ENCODE data around the gene NCAPD2. TPM values are rescaled to one million over a fixed set of nuclear protein-coding genes. Genes with fewer than 3 reads are reported as not detected.

Gene NCAPD2
- total and polyA plus RNA-seq, 12 donors, result 5.4 to 18.8 (median 12.2) TPM

- H3K36me3 ChIP-seq, result peaks cover 0 to 75% (median 16%) of the 10 kb centered on the region in 9 donors
- ATAC-seq, result no peak
- peaks cover 37 to 76% (median 64%) of the 10 kb centered on the region in 9 donors for H3K4me1 ChIP-seq
- DNase-seq, result peak in 1 of 2 donors; percentile 29
- H3K27me3 ChIP-seq, result no peaks in the 10 kb centered on the region
- peak overlapping the region in 1 of 10 donors; percentile 27 for H3K4me3 ChIP-seq
- WGBS, 2 donors, result 70 to 78% methylated on average over 26 of the region's 26 CpGs
- no peak for TF ChIP-seq CTCF (IDR thresholded peaks at IDR 0.05)
- peak overlapping the region in 8 of 10 donors; percentile 54 to 98 (median 60) for H3K27ac ChIP-seq
- no peaks in the 10 kb centered on the region for H3K9me3 ChIP-seq
- intact Hi-C loops (cut with DNase I), result no loop called here
Measured at GRCh38 chr12:6548556-6548955, 54.7 kb downstream of the NCAPD2 start.

- TF ChIP-seq CTCF (IDR thresholded peaks at IDR 0.05), result no peak
- Histone ChIP-seq H3K9me3 (no peaks in the 10 kb centered on the region), H3K4me3 (peak overlapping the region in 1 of 10 donors; percentile 27), H3K36me3 (peaks cover 0 to 72% (median 14%) of the 10 kb centered on the region in 9 donors), H3K27ac (peak overlapping the region in 8 of 10 donors; percentile 54 to 98 (median 92)), H3K4me1 (peaks cover 40 to 82% (median 69%) of the 10 kb centered on the region in 9 donors), H3K27me3 (no peaks in the 10 kb centered on the region)
- DNase-seq, result no peak
- WGBS, 2 donors, result 77 to 83% methylated on average over 15 of the region's 15 CpGs
- intact Hi-C loops (cut with DNase I), result no loop called here
- ATAC-seq, result no peak
Measured at GRCh38 chr12:6548966-6549683, 55.2 kb downstream of the NCAPD2 start.

GRCh38 chr12:6549684-6550151 lies 55.8 kb downstream of the NCAPD2 start:
- no peak for TF ChIP-seq CTCF (IDR thresholded peaks at IDR 0.05)
- peaks cover 40 to 88% (median 75%) of the 10 kb centered on the region in 9 donors for H3K4me1 ChIP-seq
- no peaks in the 10 kb centered on the region for H3K27me3 ChIP-seq
- H3K9me3 ChIP-seq, result no peaks in the 10 kb centered on the region
- H3K4me3 ChIP-seq, result peak overlapping the region in 1 of 10 donors; percentile 27
- DNase-seq, result no peak
- peaks cover 0 to 66% (median 8%) of the 10 kb centered on the region in 9 donors for H3K36me3 ChIP-seq
- peak overlapping the region in 9 of 10 donors; percentile 78 to 98 (median 93) for H3K27ac ChIP-seq
- WGBS, 2 donors, result 95 to 97% methylated on average over 18 of the region's 18 CpGs
- intact Hi-C loops (cut with DNase I), result no loop called here
- no peak for ATAC-seq

- WGBS, 2 donors, result 79 to 82% methylated on average over 24 of the region's 24 CpGs
- DNase-seq, result peak in 1 of 2 donors; percentile 41
- no peaks in the 10 kb centered on the region for H3K9me3 ChIP-seq
- peak overlapping the region; percentile 78 to 98 (median 92) for H3K27ac ChIP-seq
- TF ChIP-seq CTCF (IDR thresholded peaks at IDR 0.05), result no peak
- peak overlapping the region in 6 of 10 donors; percentile 27 to 97 (median 88) for H3K4me3 ChIP-seq
- intact Hi-C loops (cut with DNase I), result no loop called here
- ATAC-seq, result no peak
- peaks cover 0 to 58% (median 8%) of the 10 kb centered on the region in 9 donors for H3K36me3 ChIP-seq
- H3K4me1 ChIP-seq, result peaks cover 40 to 92% (median 78%) of the 10 kb centered on the region in 9 donors
- H3K27me3 ChIP-seq, result no peaks in the 10 kb centered on the region
Measured at GRCh38 chr12:6550294-6551062, 56.6 kb downstream of the NCAPD2 start.

All from heart right ventricle (tissue), 16 donors.